GM18517 (cell line): Measurements from ENCODE around the gene FANCG.

Experiments used
- ATAC-seq: cut with Tn5 transposase; IDR thresholded peaks from one replicate; pipeline ENCODE4 v1.9.1; 2021; ENCODE audit warnings: mild to moderate bottlenecking, moderate library complexity; ENCODE audit not compliant: unreplicated experiment

FANCG gene

DNA sequence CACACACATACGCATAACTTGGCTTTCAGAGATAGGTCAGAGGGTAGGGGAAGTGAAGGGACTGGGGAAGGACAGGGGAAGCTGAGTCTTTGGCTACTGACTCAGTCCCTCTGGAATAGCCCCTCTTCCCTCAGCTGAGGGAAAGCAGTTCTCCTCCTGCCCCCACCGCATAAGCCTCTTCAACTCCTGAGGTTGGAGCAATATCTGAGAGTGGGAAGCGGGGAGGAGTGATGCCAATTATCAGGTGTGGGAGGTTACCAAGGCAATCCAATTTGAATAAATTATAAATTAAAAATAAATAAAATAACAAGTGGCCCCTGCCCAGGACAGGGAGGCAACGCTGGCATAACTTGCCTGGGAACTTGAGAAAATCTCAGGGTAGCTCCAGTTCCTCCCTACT lies 24.8 kb upstream of the FANCG start:
- ATAC-seq: no peak

DNA sequence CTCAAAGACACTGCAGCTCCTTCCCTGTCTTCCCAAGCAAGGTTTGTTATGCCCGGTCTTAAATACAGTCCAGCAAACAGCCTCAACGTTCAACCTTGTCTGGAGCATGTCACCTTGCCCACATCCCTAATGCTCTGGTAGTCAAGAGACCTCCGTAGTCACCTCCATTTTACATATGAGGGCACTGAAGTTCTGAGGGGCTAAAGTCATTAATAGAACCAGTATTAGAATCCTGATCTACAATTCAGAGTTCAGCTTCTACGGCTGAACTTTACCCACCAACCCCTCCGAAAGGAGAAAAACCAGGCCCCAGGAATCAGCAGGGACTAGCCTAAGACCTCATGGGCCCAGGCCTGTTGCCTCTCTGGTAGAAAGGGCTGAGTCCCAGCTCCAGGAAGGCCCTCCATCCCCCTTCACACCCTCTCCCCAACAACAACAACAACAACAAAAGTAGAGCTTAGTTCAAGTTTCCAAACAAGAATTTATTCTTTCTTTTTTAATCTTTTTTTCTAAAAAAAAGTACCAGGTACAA lies 24.0 kb upstream of the FANCG start:
- ATAC-seq: no peak

DNA sequence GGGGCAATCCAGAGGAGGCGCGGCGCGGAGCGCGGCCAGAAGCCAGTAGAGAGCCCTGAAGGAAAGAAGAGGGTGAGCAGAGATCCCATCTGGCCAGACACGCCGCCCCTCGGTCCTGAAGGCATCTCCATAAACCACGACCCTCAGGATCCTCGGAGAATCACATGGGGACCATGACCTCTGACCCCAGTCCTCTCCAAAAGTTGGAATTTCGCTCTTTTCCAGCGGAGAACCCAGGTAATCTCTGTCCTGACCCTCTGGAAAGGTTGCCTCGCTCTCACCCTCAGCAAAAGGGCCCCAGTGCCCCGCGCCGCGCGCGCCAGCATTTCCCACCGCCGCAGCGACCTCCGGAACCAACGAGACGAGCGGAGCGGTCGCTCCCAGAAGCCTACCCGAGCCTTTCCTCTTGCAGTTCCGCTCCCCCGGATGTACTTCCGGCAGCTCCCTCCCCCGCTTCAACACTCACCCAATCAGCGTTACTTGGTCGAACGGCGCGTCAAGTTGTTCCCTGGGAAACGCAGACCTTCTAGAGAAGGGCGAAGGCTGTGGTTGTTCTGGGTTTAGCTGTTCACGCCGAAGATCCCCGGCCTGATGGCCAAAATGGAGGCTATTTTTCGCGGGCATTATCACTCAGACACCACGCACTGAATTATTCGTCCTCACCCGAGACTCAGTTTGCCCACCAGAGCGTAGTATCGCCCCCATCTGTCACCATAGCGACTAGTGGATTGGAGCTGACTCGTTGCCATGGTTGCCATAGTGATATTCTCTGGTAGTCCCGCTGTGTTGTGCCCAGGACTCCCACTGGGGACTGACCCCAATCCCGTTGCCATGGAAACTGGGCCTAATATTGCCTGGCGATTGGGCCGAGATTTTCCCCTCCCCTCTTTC lies 23.3 kb upstream of the FANCG start, which contains the start of gene STOML2:
Gene STOML2, minus strand, starts transcription at position 363 of the 891 bp plus-strand sequence. Its CDS starts 37 bp downstream, at position 326.
- peak; percentile 92 for ATAC-seq

DNA sequence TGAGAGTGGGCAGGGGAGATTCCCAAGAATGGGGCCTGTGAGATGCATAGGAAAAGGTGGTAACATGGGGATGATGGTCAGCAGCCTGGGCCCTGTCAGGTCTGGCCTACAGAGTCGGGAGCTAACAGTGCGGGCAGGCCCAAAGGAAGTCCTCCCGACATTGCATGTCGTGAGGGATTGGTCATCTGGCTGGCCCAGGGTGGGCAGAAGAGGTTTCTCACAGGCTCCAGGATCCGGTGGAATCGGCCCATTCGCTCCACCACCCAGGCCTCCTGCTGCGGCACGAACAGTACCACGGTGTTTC lies 22.7 kb upstream of the FANCG start:
- ATAC-seq: no peak

DNA sequence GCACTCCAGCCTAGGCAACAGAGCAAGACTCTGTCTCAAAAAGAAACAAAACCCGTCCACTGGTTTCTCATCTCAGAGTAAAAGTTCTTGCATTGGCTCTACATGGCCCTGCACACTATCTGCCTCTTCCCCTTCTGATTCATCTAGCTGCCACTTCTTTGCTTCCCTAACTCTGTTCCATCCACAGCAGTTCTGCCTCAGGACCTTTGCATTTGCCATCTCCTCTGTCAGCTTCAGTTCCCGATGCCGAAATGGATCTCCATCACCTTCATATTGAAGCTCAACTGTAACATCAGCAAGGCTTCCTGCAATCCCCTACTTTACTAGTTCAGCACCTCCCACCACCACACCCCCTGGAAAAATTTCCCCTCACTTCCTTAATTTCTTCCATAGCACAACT lies 17.8 kb upstream of the FANCG start:
- no peak for ATAC-seq

DNA sequence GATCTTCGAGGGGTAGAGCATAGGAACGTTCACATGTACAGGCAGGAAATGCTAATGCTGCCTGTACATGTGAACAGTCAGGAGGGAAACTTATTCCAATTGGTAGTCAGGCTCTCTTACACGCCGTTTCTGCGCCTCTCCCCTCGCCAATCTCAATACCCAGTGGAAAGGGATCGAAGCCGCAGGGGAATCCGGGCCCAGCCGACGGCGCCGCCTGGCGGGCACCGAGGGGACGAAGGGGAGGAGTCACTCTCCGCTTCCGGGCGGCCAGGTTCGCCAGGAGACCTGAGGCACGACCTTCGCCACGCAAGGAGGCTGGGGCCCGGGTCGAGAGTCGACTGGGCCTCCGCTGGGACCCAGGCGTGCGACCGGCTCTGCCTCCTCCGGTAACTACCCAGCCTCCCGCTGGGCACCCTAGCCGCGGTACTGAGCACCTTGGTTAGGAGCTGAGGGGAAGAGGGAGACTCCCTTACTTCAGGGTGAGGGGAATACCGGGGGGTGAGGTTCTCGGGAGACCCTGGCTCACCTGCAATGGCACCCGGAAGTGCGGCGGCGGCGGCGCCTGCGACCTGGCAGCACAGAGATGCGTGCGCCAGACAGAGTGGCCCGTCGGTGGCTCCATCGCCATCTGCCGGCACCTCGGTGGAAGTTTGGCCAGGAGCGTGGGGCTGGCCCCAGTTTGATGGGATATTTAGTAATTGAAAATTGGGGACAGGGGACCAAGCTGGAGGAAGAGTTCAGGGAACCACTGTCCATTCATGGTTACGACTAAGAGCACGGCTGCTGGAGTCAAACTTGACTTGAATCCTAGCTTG lies 16.5 kb upstream of the FANCG start, which contains the start of gene PIGO:
Gene PIGO, minus strand, starts transcription at position 557 of the 815 bp plus-strand sequence. CDS start 1,026 bp downstream, outside the sequence.
- peak; percentile 78 for ATAC-seq

DNA sequence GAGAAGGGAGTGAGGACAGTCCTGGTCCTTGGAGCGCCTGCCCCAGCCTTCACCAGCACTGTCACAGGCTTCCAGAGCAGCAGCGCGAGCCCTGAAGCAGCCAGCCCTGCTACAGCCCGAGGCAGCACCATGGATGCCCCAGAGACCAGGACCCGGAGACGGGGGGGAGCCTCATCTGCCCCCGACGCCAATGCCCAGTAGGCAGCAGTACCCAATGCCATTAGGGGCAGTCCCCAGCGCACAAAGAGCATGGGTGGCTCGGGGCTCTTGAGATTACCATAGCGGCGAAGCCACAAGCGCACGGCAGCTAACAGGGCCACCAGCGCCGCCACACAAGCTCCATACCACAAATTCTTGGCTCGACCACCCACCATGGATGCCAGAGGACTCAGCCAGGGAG lies 11.8 kb upstream of the FANCG start:
- ATAC-seq: no peak

DNA sequence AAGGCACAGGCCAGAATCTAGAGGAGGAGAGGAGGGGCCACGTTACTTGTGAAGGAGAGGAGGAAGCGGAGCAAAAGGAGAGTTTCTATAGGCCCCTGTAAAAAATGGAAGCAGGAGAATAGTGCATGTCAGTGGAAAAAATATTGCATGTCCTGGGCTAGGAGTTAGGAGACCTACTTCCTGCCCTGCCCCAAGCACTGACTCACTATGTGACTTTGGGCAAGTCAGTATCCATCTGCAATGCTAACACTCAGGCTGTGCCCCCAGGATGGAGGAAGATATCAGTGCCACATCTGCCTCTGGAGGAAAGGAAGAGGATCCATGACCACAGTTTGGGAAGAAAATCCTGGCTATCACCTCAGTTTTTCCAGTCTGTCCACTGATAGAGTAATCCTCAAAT lies 9.7 kb upstream of the FANCG start:
- no peak for ATAC-seq

DNA sequence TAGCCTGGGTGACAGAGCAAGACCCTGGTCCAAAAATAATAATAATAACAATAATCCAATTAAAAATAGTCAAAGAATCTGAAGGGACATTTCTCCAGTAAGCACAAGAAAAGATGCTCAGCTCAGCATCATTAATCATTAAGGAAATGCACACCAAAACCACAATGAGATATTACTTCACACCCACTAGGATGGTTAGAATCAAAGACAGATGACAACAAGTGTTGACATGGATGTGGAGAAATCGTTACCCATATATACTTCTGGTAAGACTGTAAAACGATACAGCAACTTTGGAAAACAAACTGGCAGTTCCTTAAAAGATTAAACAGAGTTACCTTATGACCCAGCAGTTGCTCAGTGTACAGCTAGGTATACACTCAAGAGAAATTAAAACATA lies 5.3 kb upstream of the FANCG start:
- no peak for ATAC-seq

DNA sequence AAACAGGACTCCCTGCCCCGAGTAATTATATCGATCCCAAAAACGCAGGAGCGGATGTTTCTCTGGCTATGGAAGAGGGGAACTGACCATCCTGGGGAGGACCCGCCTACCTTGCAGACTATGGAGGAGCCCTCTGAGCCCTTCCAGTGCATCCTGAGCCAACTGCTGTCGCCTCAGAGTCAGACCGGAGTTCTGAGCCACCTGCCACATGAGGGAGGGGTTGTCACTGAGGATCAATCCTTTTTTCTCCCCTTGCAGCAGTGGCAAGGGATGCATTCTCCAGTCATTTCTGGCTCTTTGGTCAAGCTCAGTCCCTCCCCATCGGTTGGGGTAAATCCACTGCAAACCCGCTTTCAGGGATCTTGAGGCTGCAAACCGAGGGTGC lies 709 bp downstream of the FANCG start:
- ATAC-seq: peak; percentile 1

DNA sequence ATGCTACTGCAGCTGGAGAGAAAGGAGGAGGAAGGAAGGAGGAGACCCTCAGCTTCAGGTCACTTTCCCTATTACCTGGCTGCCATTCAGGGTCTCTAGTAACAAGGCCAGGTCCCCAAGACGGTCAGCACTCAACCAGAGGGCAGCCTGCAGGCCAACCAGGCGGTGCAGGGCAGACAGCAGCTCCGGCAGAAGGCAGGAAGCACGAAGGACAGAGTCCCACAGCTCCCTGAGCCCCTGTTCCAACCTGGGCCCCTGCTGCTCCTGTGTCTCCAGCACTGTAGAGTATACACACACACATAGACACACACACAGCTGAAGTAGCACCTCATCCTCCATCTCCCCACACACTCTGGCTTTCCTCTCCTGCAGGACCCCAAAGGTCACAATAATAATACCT lies 1.7 kb downstream of the FANCG start:
- no peak for ATAC-seq

DNA sequence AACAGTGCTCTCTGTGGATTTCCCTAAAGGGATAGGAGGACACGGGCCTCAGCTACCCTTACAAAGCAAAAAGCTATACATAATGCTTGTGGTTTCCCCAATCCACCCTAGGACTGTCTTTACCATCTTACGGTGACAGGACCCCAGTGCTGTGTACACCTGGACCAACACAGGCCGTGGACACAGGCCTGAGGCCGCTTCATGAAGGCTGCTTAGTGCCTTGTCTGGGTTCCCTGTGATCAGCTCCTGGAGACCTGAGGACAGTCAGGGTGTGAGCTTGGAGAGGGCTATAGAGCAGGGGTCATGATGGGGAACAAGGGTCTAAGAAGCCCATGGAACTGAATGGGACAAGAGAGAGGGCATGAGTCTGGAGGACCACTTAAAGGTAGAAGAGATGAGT lies 2.9 kb downstream of the FANCG start:
- no peak for ATAC-seq

DNA sequence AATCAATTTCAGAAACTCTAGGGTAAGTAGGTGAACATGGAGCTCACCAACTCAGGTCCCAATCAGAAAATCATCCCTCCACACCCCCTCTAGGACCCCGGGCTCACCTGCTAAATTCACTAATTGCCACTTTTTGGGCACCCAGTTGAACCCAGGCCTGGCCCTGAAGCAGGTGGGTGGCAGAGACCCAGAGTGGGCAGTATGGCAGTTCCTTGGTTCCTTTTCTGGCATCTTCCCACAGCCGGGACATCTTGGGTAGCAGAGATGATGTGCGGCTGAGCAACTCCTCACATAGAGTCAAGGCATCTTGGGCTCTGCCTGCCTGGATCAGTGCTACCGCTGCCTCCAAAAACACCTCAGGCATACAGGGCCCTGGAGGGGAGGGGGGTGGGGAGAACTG lies 4.4 kb downstream of the FANCG start:
- ATAC-seq: no peak

DNA sequence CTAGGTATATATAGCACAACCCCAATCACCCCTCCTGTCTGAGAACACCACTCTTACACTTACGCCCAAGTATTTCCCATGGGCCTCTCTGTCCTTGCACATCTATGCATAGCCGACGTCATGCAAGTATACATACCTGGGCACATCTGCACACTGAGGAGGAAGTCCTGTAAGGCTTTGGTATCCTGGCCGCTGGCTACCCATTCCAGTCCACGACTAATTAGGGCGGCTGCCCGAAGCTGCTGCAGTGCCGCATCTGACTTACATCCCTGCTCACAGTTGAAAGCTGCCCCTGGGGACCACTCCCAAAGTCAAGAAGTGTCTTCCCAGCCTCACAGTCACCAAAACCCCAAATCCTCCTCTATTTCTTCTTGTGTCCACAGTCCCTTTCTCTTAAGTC lies 5.0 kb downstream of the FANCG start:
- ATAC-seq: no peak

DNA sequence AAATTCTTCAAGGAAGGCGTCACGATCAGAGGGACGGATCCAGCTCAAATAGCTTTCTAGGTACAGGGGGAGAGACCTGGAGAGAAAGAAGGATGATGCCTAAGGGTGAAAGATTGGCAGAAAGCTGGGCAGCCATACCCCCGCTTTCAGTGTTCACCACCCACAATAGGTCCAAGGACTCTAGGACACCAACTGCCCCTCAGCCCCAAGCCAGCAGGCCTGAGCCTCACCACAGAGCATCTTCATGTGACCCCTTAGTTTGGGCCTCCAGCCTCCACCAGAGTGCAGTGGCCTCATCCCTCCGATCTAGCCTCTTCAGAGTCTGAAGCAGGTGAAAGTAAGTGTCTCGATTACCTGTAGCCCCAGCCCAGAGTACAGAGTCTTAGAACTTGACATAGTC lies 5.6 kb downstream of the FANCG start:
- ATAC-seq: no peak

DNA sequence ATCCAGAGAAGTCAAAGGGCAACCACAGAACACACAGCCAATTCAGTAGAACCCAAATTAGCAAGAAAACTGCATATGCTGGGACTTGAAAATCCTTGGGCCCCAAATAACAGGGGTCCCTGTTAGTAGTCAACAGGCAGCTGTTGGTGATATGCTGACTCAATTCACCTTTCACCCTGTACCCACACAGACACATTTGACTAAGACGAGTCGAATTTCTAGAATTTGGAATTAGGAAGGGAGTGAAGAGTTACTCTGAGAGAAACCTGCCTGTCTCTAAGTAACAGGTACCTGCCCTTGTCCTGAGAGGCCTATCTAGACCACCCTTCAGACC lies 6.5 kb downstream of the FANCG start:
- no peak for ATAC-seq

DNA sequence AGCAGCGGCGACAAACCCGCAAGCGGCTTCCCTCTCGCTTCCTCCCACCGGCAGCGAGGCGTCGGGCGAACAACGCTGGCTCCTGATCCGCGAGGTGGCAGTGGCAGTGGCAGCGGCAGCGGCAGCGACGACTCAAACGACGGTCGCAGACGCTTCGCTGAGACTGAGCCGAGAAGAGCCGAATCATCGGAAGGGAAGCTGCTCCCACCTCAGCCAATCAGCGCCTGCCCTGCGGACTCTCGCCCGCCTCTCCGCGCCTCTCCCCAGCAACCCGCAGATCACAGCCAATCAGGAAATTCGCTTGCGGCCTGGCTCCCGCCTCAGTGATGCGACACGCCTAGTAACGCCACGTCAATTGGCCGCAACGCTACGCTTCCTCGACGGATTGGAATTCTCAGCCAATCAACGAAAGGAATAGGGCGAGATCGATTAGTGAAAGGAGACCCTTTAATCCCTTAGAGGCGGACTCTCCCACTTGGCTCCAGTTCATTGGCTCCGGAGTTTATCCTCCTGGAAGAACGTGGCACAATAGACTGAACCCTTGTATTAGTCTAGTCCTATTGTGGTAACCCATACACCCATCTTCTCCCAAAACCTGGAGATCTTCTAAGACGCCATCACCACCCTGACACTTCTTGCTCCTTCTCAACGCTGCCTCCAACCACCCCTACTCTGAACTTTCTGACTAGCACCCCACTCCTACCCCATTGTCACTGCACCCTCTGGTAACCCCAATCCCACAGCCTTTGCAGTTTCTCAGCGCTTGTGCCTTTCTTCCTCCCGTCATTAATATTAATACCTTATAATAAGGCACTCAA lies 7.1 kb downstream of the FANCG start, which contains the start of gene VCP:
Gene VCP, minus strand, starts transcription at position 165 of the 818 bp plus-strand sequence. CDS start 272 bp downstream, outside the sequence.
- ATAC-seq: peak; percentile 89

DNA sequence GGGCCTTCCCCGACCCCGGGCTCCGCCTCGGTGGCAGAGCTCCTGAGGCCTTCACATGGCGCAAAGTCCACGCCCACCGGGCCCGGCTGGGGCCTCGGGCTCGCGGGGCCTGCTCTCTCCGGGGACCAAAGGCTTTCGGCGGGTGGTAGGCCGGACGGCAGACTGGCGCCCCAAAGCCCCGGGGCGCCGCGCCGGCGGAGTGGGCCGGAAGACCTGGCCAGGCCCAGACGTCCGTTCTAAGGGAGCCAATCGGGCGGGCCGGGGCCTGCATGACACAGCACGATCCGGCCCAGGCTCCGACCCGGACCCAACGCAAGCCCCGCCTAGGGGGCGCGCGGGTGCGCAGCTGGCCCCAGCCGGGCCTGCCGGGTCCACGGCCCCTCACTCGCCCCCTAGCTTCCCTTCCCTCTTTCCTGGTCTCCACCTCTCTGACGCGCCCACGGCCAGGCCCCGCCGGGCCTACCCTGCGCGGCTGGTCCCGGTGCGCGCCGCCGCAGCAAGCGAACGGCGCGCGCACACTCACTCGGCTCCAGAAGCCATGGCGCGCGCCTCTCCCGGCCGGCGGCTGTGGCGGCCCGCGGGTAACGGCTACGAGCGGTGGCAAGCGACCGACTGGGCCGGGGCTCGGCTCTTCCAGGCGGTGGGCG lies 7.8 kb downstream of the FANCG start:
- peak; percentile 50 for ATAC-seq

DNA sequence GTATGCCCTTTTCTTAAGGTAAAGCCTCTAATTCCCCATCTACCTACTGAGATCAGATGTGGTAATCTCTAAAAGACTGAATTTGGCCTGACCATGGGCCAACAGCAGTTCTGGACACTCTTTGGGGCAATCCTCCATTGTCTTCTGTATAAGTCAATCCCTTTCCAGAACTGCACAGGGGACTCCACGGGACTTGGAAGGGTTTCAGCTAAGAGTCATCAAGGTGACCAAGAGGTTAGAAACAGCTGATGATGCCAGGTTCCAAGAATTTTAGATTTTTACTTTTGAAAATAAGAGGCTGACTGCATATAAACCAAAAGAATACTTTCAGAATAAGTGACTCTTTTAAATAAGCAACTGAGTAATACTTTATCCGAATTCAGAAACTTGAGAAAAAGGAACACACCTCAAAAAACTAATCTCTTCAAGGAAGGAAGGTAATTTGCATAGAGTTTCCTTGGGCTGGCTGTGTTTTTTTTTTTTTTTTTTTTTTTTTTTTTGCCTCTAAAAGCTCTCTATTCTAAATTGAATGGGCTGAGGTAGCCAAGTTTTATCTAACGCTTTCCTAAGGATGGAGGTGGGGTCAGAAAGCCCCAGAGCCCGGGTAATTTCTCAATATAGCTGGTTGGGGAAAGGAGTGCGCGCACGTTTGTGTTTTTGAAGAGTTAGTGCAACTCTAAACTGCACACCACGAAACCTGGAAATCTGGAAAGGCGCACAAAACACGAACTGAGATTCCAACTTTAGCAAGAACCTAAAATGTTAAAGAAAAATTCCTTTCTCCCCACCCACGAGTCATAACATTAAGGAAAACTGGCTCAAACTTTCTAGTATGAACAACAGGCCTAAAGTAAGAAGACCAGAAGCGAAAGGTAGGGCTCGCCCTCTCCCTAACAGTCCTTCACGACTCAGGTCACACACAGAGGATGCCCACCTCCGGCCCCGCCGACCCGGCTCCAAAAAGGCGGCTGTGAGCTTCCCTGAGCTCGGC lies 8.6 kb downstream of the FANCG start:
- ATAC-seq: no peak
